ENCODE results near the gene LRP4.
"Not testable (repeated sequence)": the region's sequence is repeated elsewhere in the genome, so short reads cannot be mapped to it uniquely, and the experiment has no call there.

Gene LRP4

DNA sequence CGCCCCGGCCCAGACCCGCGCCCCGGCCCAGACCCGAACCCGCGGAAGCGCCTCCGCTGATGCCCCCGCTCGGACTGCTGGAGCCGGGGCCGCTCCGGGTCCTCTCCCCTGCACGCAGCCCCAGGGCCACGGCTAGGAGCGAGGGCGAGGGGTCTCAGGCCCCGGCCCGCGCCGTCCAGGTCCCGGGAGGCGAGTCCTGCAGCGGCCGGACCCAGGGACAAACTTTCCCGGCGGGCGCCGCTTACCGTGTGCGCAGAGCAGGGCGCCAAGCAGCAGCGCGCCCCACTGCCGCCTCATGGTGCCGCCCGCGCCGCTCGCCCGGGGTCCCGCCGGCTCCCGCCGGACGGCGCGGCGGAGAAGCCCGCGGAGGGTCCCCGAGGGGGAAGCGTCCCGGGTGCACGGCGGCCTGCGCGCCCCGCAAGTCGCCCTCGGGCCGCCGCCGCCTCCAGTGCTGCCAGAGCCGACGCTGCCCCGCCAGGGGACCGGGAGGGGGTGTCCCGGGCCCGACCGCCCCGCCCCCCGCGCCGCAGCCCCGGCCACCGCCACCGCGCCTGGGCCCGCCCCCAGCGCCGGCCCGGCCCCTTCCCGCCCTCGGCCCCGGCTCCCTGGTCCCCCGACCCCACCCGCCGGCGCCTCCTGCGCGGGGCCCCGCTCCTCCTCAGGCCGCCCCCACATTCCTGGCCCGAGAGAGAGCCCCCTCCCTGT lies at the start of gene LRP4:
TSS of gene LRP4 (minus strand) at position 468 of the 705 bp plus-strand sequence. CDS start at position 297, 171 bp downstream.
- DNase-seq (ENCODE audit: low read depth), result no peak

DNA sequence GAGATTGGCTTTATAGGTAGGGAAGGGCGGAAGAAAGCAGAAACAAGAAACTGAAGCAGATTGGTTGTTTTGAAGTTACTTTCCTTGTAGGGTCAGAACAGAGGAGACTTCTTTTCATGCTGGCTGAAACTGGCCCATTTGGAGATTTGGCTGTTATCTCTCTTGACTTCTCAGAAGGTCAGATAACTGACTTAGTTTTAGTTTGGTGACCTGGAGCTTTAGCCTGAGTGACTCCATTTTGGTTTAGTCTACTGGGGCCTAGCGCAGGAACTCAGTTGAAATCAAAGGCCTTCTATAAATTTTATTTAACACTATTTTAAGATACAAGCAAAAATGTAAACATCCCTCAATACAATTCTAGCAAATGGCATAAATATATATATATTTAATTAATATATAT lies 49.6 kb upstream of the LRP4 start:
- DNase-seq (ENCODE audit: low read depth), result no peak

DNA sequence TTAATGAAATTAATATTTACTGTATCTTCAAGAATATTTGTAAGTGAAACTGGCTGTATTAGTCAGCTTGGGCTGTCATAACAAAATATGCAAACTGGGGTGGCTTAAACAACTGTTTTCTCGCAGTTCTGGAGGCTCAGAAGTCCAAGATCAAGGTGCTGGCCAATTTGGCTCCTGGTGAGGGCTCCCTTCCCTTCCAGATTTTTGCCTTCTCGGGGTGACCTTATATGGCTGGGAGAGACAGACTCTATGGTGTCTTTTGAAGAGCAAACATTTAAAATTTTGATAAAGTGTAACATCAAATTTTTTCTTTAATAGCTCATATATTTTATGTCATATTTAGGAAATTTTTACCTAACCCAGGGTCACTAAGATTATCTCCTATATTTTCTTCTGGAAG lies 48.4 kb upstream of the LRP4 start:
- DNase-seq (ENCODE audit: low read depth), result no peak

- DNase-seq (ENCODE audit: low read depth), result no peak
These were observed 45.5 kb upstream of the LRP4 start for GRCh38 chr11:46963844-46964243.

DNA sequence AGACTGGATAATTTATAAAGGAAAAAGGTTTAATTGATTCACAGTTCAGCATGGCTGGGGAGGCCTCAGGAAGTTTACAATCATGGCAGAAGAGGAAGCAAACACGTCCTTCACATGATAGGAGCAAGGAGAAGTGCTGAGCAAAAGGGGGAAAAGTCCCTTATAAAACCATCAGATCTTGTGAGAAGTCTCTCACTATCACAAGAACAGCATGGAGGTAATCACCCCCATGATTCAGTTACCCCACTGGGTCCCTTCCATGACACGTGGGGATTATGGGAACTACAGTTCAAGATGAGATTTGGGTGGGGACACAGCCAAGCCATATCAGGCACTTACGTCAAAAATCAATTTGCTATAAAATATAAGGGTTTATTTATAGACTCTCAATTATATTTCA lies 43.5 kb upstream of the LRP4 start:
- DNase-seq (ENCODE audit: low read depth), result not testable (repeated sequence)

DNA sequence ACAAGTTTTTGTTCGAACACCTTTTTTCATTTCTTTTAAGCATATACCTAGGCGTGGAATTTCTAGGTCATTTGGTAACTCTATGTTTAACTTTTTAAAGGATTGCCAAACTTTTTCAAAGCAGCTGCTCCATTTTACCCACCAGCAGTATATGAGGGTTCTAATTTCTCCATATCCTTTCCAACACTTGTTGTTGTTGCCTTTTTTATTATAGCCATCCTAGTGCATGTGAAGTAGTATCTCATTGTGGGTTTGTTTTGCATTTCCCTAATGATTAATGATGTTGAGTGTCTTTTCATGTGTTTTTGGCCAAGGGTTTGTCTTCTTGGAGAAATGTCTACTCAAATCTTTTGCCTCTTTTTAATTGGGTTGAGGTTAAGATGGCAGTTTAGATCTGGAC lies 42.7 kb upstream of the LRP4 start:
- no peak for DNase-seq (ENCODE audit: low read depth)

DNA sequence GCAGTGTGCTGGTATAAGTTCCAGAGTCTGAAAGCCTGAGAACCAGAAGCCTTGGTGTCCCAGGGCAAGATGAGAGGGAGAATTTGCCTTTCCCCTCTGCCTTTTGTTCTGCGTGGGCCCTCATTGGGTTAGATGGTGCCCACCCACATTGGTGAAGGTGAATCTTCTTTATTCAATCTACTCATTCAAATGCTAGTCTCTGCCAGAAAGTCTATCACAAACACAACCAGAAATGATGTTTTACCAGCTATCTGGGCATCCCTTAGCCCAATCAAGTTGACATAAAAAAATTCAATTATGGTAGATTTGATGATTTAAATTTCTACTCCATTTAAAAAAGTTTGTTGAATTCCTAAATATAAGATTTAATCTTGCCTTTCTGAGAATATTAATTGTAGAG lies 40.4 kb upstream of the LRP4 start:
- no peak for DNase-seq (ENCODE audit: low read depth)

- no peak for DNase-seq (ENCODE audit: low read depth)
These were observed 34.7 kb upstream of the LRP4 start for GRCh38 chr11:46953093-46953492.

DNA sequence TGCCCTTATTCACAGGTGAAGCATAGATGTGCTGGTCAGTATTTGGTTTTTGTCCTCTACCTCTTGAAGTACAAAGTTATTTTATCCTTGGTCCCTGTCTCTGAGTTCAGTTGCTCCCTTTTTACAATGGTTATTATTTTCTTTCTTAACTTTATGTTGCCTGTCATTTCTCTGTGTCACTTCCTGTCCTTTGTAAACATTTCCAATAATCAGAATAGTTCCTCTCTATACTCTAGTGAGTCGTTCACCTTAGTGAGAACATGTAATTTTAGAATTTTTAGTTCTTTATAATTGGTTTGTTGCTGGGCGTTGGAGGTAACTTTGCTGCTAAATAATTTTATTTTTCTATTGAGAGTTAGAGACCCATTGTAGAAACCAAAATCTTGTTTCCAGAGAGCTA lies 34.2 kb upstream of the LRP4 start:
- no peak for DNase-seq (ENCODE audit: low read depth)

DNA sequence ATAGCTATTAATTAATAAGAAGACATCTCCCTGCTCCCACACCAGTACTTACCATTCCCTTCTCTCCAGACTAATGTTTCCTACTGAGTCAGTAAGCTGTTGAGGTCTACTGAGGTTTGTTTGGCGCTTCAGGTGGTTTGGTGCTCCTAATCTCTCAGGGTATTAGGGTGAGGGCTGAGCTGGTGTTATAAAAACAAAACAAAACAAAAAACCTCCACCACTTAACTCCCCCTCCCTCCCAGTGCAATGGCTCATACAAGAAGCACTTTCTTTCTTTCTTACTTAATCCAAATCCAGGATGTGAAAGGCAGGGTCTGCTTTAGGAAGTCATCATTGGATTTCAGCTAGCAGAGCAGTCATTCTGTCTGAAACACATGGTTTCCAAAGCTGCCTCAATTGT lies 33.5 kb upstream of the LRP4 start:
- no peak for DNase-seq (ENCODE audit: low read depth)

GRCh38 chr11:46949297-46949696 lies 30.9 kb upstream of the LRP4 start:
- no peak for DNase-seq (ENCODE audit: low read depth)

DNA sequence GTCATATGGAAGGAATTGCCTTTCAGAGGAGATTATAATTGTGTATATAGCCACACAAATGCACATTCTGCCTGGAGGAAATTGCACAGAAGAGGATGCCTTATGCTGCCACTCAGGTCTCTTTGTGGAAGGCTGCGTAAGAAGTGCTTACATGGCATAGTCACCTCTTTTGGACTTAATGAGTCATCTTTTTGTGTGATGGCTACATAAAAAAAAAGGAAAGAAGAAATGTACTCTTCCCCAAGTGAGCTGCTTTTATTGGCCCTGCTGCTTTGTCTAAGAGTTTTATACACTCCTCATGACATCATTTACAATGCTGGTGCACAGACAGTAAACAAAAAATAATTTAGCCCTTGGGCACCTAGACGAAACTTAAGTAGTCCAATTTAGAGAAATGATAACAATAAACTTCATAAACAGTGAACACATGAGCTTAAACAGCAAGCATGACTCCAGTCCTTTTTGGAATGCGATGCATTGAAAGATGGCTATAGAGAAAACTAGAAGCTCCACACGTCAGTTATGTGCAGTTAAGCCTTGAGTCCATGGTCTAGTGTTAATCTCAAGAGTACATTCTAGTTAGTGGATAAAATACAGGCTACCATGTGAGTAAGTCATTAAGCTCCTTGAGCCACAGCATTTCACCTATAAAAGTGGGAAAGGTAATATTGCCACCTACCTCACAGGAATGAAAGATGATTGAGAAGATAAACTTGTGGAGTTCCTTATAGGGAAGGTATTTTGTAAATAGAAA lies 30.2 kb upstream of the LRP4 start:
- DNase-seq (ENCODE audit: low read depth), result no peak

- no peak for DNase-seq (ENCODE audit: low read depth)
These were observed 29.2 kb upstream of the LRP4 start for GRCh38 chr11:46947399-46948077.

DNA sequence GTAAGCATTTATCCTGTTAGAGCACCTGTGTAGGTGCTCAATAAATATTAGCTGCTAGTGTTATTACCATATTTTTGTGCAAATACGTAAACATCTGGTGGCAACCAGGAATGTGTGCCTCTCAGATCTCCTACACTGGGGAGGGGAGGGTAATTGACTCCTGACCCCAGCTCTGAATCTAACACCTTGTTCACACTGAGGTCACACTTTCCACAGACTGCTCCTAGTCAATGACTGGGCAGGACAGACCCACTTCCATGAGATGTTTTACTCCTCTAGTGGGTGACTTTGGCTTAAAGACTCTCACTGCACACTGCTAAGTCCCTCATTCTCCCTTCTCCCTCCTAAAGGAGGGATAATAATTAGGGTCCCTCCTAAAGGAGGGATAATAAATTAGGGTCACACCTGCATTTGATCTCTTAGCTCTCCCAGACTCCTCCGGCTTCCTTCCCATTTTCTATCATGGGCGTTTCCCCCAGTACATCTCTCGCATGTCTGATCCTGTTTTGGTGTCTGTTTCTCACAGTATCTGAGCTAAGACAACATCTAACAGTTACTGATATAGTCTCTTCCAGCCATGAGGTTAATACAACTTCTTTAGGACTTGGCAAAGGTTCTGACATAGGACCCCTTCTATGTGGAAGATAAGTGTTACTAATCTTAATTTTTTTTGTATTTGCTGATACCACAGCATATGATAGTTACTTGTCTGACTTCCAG lies 26.2 kb upstream of the LRP4 start:
- DNase-seq (ENCODE audit: low read depth), result no peak

DNA sequence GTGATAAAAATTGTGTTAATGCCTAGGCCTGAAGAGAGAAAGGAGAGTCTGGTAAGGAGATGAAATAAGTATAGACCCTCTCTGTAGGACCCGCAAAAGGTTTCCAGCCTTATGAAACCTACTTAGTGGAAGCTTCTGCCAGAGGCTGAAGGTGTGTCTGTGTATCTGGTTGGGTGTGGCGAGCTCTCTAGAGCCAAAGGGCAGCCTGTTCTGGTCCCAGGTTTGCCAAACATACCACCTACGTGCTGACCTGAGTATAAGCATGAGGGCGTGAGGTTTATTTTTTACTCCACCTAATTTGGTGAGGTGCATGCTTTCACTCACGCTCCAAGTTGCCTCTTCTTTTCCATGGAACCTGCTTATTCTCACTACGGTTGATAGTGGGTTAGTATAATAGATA lies 23.8 kb upstream of the LRP4 start:
- DNase-seq (ENCODE audit: low read depth), result no peak

DNA sequence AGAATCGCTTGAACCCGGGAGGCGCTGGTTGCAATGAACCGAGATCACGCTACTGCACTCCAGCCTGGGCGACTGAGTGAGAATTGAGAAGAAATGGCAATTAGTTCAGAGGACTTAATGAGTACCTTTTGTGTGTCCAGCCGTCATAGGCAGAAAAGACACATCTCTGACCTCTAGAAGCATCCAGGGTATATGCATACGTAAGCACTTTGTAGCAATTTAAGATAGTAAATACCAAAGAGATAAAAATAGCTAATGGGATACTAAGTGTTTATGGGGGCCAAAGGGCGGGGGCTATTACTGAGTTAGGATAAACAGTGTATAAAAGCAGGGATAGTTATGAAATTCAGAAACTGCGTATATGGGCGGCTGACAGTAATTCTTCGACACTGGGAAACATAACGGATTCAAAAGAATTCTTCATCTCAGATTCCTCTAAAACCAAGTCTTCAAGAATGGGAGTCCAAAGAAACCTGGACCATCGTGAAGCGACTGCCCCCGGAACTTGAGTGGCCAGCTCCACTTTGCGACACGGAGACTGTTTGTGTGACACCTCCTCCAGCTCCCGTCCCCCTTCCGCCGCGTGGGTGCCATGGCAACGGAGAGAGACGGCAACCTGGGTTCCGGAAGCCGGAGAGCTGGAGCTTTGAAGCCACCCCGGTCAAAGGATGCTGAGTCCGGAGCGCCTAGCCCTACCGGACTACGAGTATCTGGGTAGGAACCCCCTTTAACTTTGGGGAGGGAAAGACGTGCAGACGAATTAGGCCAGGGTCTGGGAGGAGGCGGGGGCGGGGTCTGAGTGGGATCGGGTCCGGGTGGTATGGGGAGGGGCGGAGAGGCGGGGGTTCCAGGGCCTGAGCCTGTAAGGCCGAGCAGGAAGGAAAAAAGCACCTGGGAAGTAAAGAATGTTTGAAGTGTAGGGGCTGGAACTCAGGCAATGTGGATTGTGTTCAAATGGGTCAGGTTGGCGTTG lies 18.1 kb upstream of the LRP4 start, which contains the start of gene CSTPP1:
TSS of gene CSTPP1 (plus strand) at position 624 of the 973 bp plus-strand sequence. CDS start at position 669, 45 bp downstream.
- DNase-seq (ENCODE audit: low read depth), result peak; percentile 84

- DNase-seq (ENCODE audit: low read depth), result no peak
These were observed 11.7 kb upstream of the LRP4 start for GRCh38 chr11:46930089-46930488.

DNA sequence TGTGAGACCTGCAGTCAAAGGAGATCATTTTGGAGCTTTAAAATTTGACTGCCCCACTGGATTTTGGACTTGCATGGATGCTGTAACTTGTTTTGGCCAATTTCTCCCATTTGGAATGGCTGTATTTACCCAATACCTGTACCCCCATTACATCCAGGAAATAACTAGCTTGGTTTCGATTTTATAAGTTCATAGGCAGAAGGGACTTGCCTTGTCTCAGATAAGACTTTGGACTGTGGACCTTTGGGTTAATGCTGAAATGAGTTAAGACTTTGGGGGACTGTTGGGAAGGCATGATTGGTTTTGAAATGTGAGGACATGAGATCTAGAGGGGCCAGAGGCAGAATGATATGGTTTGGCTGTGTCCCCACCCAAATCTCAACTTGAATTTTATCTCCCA lies 10.4 kb upstream of the LRP4 start:
- DNase-seq (ENCODE audit: low read depth), result not testable (repeated sequence)

DNA sequence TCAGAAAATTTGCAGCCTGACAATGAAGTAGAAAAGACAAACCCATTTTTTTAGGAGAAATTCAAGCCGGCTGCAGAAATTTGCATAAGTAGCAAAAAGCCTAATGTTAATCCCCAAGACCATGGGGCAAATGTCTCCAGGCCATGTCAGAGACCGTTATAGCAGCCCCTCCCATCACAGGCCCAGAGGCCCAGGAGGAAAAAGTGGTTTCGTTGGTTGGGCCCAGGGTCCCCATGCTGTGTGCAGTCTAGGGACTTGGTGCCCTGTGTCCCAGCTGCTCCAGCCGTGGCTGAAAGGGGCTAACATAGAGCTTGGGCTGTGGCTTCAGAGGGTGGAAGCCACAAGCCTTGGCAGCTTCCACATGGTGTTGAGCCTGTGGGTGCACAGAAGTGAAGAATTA lies 9.6 kb upstream of the LRP4 start:
- DNase-seq (ENCODE audit: low read depth), result not testable (repeated sequence)

DNA sequence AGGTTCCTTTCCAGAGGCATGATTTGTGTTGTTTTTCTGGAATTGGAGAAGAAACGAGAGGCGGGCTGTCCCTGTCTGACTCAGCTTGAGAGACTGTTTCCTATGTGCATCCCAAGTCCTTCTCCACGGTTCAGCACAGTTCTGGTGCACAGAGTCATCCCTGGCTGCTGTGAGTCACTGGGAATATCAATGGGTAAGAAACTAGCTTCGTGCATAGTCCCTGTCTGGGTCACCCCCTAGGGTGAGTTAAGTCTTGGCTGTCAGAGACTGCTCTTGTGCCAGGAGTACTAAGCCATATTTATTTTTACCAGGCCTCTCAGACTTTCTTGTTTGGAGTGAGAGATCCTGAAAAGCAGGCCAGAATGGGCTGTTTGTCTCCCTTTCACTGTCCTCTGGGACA lies 2.4 kb upstream of the LRP4 start:
- no peak for DNase-seq (ENCODE audit: low read depth)

Data from CMK (cell line).